PFSK-1 (cell line): ENCODE data around the gene PNMA8B.

Source experiments
- POLR2AphosphoS5 ChIP-seq: IDR thresholded peaks from 2 replicates; pipeline ENCODE4 v1.6.1; 2012; ENCODE audit warnings: low read depth, mild to moderate bottlenecking, control low read depth, low read length, moderate library complexity
- REST ChIP-seq, 2 experiments: IDR thresholded peaks; 2 replicates each; pipeline versions ENCODE4 v1.6.1 to v1.8.0; 2011 to 2012; ENCODE audit warnings: low read depth in 2 of 2, low read length in 2 of 2, control low read depth in 1 of 2, inconsistent platforms in 1 of 2, mild to moderate bottlenecking in 1 of 2, moderate library complexity in 1 of 2; ENCODE audit not compliant: insufficient read depth in 1 of 2
- SIN3A ChIP-seq: IDR thresholded peaks from 2 replicates; pipeline ENCODE4 v1.6.1; 2012; ENCODE audit warnings: mild to moderate bottlenecking, low read length, moderate library complexity, borderline replicate concordance; ENCODE audit not compliant: insufficient read depth
- TAF1 ChIP-seq: IDR thresholded peaks from 2 replicates; pipeline ENCODE4 v1.6.1; 2012; ENCODE audit warnings: low read length, control low read depth, borderline replicate concordance; ENCODE audit not compliant: insufficient read depth

GRCh38 chr19:46524308-46524707, 28.6 kb upstream of the PNMA8B start:
- TF ChIP-seq TAF1 (no peak), REST (IDR thresholded peaks at IDR 0.05; ENCODE audit: insufficient read depth in 1 of 2, low read depth in 2 of 2, low read length in 2 of 2) (no peak), SIN3A (no peak), POLR2AphosphoS5 (no peak)
